Measurements from ENCODE around the gene ZBTB2.

Gene ZBTB2

DNA sequence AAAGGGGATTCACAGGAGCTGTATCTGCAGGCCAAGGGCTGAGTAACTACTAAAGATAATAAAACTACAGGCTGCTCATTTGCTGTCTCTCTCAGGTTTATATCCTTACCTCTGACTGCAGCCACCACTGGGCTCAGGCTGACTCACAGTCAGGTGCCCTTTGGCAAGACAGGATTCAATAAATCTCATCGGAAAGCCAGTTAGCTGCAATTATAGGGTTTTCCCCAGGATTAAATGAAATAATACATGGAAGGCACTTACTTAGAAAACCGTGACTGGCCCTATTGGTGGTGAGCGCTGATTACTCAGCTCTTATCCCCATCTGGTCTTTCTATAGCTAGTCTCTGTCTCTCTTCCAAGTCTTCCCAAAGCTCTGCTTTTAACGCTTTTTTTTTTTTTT, 34.2 kb upstream of the ZBTB2 start:
- Histone ChIP-seq H3K36me3 (replicated peaks) (peaks cover 34% of the 10 kb centered on the region), H3K27me3 (replicated peaks) (no peaks in the 10 kb centered on the region), H3K4me3 (ENCODE audit: low read depth, low read length) (no peak overlapping the region), H3K27ac (no peak overlapping the region)
- TF ChIP-seq, protein P1, sequence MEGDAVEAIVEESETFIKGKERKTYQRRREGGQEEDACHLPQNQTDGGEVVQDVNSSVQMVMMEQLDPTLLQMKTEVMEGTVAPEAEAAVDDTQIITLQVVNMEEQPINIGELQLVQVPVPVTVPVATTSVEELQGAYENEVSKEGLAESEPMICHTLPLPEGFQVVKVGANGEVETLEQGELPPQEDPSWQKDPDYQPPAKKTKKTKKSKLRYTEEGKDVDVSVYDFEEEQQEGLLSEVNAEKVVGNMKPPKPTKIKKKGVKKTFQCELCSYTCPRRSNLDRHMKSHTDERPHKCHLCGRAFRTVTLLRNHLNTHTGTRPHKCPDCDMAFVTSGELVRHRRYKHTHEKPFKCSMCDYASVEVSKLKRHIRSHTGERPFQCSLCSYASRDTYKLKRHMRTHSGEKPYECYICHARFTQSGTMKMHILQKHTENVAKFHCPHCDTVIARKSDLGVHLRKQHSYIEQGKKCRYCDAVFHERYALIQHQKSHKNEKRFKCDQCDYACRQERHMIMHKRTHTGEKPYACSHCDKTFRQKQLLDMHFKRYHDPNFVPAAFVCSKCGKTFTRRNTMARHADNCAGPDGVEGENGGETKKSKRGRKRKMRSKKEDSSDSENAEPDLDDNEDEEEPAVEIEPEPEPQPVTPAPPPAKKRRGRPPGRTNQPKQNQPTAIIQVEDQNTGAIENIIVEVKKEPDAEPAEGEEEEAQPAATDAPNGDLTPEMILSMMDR (IDR thresholded peaks at IDR 0.05; ENCODE audit: low read depth, low read length, missing control alignments), result no peak
- in situ Hi-C loops (cut with HindIII; ENCODE audit: low pct_ligation_motif_present, low sequenced_read_pairs), result no loop called here
- no peak for DNase-seq

DNA sequence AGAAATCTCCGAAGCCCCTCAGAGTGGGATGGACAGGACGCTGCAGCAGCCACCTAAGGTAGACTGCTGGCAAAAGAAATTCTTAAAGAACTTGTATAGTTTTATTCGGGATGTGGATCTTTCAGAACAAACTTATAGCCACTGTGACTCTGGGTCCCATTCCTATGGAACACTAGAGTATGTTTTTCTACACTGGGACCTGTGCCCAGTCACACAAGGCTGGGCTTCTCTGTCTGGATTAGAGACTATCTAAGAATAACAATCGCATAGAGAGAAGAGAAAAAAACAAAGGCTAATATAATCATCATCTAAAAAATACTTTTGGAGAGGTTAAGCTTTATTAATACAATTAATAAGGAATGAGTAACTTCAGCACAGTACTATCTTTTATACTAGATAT, 31.6 kb upstream of the ZBTB2 start:
- Histone ChIP-seq H3K4me3 (ENCODE audit: low read depth, low read length) (no peak overlapping the region), H3K27me3 (replicated peaks) (no peaks in the 10 kb centered on the region), H3K27ac (no peak overlapping the region), H3K36me3 (replicated peaks) (peaks cover 38% of the 10 kb centered on the region)
- TF ChIP-seq, protein P1 (IDR thresholded peaks at IDR 0.05; ENCODE audit: low read depth, low read length, missing control alignments), result no peak
- peak; percentile 28 for DNase-seq
- in situ Hi-C loops (cut with HindIII; ENCODE audit: low pct_ligation_motif_present, low sequenced_read_pairs), result no loop called here

DNA sequence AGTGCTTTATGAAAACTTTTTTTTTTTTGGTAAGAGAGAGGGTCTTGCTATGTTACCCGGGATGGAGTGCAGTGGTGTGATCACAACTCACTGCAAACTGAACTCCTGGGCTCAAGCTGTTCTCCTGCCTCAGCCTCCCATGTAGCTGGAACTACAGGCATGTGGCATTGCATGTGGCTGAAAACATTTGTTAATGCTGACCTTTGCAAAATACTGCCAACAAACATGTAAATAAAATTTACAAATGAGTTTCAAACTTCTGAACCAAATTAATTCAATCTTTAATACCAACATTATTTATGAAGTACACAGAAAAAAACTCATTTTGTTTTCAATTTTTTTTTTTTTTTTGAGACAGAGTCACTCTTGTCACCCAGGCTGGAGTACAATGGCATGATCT, 26.1 kb upstream of the ZBTB2 start:
- DNase-seq, result no peak
- H3K27me3 ChIP-seq (replicated peaks), result no peaks in the 10 kb centered on the region
- in situ Hi-C loops (cut with HindIII; ENCODE audit: low pct_ligation_motif_present, low sequenced_read_pairs), result no loop called here
- TF ChIP-seq, protein P1 (IDR thresholded peaks at IDR 0.05; ENCODE audit: low read depth, low read length, missing control alignments), result no peak
- no peak overlapping the region for H3K27ac ChIP-seq
- H3K4me3 ChIP-seq (ENCODE audit: low read depth, low read length), result no peak overlapping the region
- peaks cover 34% of the 10 kb centered on the region for H3K36me3 ChIP-seq (replicated peaks)

DNA sequence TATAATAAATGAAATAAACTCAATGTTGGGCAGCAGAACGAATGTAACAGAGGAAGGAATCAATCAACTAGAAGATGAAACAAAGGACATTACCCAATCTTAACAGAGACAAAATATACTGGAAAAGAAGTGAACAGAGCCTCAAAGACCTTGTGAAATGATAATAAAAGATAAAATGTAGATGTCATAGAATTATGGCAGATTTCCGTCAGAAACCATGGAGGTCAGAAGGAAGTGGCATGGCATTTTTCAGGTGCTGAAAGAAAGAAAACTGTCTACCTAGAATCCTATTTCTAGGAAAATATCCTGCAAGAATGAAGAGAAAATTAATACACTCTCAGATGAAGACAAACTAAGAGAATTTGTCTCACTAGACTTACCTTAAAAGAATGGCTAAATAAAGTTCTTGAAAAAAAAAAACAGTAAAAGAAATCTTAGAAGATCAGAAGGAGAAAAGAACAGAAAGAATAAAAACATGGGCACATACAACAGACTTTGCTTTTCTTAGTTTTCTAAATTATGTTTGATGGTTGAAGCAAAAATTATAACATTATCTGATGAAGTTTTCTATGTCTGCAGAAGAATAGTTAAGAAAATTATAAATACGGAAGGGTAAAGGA, 23.4 kb upstream of the ZBTB2 start:
- in situ Hi-C loops (cut with HindIII; ENCODE audit: low pct_ligation_motif_present, low sequenced_read_pairs), result no loop called here
- TF ChIP-seq, protein P1 (IDR thresholded peaks at IDR 0.05; ENCODE audit: low read depth, low read length, missing control alignments), result no peak
- Histone ChIP-seq H3K27me3 (replicated peaks) (no peaks in the 10 kb centered on the region), H3K27ac (no peak overlapping the region), H3K4me3 (ENCODE audit: low read depth, low read length) (no peak overlapping the region), H3K36me3 (replicated peaks) (peaks cover 40% of the 10 kb centered on the region)
- no peak for DNase-seq

DNA sequence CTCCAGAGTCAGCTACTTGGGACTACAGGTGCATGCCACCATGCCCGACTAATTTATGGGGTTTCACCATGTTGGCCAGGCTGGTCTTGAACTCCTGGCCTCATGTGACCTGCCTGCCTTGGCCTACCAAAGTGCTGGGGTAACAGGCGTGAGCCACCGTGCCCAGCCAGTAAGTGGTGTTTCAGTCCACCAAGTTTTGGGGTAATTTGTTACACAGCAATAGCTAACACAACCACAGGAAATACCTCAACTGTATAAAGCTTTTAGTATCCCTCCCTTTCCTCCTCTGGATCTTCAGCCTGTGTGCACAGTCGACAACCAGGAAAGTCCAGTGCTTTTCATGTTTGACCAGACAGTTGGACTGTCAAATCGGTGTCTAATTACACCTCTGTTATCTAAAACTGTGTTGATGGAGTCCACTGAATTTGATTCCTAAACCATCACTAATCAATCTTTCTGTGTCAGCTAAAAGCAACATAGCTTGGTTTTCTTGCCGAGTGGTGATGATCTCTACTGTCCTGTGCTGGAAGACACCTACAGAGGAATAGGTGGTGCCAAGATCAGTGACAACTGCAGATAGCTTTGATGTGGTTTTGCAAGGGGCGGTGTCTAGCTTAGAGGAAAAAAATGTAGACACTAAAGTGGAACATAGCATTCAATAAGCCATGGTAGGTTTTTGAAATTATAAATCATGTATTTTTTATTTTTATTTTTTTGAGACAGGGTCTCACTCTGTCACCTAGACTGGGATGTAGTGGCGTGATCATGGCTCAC, 22.2 kb upstream of the ZBTB2 start:
- TF ChIP-seq, protein P1 (IDR thresholded peaks at IDR 0.05; ENCODE audit: low read depth, low read length, missing control alignments), result no peak
- Histone ChIP-seq H3K4me3 (ENCODE audit: low read depth, low read length) (no peak overlapping the region), H3K36me3 (replicated peaks) (peaks cover 35% of the 10 kb centered on the region), H3K27me3 (replicated peaks) (no peaks in the 10 kb centered on the region), H3K27ac (no peak overlapping the region)
- DNase-seq, result no peak
- in situ Hi-C loops (cut with HindIII; ENCODE audit: low pct_ligation_motif_present, low sequenced_read_pairs), result no loop called here

Measured in brain microvascular endothelial cell (primary cell).